ENCODE results near the gene SLC13A4.
A peak's percentile ranks its signal among the peaks of the same experiment; 100 is the strongest.
"Not testable (repeated sequence)": the region's sequence is repeated elsewhere in the genome, so short reads cannot be mapped to it uniquely, and the experiment has no call there.

The SLC13A4 gene

DNA sequence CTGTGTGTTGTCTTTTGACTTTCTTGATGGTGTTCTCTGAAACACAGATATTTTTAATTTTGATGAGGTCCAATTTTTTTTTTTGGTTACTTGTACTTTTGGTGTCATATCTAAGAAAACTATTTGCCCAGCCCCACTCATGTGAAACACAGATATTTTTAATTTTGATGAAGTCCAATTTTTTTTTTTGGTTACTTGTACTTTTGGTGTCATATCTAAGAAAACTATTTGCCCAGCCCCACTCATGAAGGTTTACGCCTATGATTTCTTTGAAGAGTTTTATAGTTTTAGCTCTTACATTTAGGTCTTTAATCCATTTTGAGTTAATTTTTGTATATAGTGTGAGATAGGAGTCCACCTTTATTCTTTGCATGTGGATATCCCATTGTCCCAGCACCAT lies 60.4 kb downstream of the SLC13A4 start:
- not testable (repeated sequence) for H3K4me1 ChIP-seq (ENCODE audit: insufficient read depth, low read length); H3K36me3 ChIP-seq (ENCODE audit: insufficient read depth, low read depth, low read length); H3K4me3 ChIP-seq (ENCODE audit: low read length); H3K27me3 ChIP-seq (ENCODE audit: insufficient read depth, low read length); H3K27ac ChIP-seq (ENCODE audit: low read length); H3K9ac ChIP-seq (ENCODE audit: low read depth, low read length); H3K9me3 ChIP-seq (ENCODE audit: insufficient read depth, low read depth, low read length)

DNA sequence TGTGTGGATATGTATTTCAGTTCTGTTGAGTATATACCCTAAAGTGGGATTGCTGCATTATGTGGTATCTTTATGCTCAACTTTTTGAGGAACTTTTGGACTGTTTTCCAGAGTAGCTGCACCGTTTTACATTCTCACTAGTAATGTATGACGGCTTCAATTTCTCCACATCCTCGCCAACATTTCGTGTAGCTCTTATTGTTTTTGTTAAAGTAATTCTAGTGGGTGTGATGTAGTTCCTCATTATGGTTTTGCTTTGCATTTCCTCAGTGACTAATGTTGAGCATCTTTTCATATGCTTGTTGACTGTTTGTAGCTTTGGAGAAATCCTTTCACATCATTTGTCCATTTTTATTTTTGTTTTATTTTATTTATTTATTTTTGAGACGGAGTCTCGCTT lies 61.1 kb downstream of the SLC13A4 start:
- H3K36me3 ChIP-seq (ENCODE audit: insufficient read depth, low read depth, low read length) = no peaks in the 10 kb centered on the region
- H3K27me3 ChIP-seq (ENCODE audit: insufficient read depth, low read length) = no peaks in the 10 kb centered on the region
- H3K4me1 ChIP-seq (ENCODE audit: insufficient read depth, low read length) = peaks cover 1% of the 10 kb centered on the region; the same call in 1 of the 2 replicates
- H3K9me3 ChIP-seq (ENCODE audit: insufficient read depth, low read depth, low read length) = no peaks in the 10 kb centered on the region
- no peak overlapping the region for H3K9ac ChIP-seq (ENCODE audit: low read depth, low read length)
- no peak overlapping the region for H3K27ac ChIP-seq (ENCODE audit: low read length)
- H3K4me3 ChIP-seq (ENCODE audit: low read length) = no peak overlapping the region

DNA sequence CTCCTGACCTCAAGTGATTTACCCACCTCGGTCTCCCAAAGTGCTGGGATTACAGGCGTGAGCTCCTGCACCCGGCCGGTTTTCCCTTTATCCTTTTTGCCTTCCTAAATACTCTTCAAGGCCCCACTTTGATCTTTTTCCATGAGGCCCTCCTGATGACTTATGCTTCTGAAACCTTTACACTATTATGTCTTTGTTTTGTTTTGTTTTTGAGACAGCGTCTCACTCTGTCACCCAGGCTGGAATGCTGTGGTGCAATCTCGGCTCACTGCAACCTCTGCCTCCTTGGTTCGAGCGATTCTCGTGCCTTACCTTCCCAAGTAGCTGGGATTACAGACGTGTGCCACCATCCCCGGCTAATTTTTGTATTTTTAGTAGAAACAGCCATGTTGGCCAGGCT lies 61.8 kb downstream of the SLC13A4 start:
- Histone ChIP-seq H3K36me3 (ENCODE audit: insufficient read depth, low read depth, low read length) (no peaks in the 10 kb centered on the region), H3K9ac (ENCODE audit: low read depth, low read length) (no peak overlapping the region), H3K9me3 (ENCODE audit: insufficient read depth, low read depth, low read length) (no peaks in the 10 kb centered on the region), H3K4me1 (ENCODE audit: insufficient read depth, low read length) (peaks cover 3% of the 10 kb centered on the region; the same call in 1 of the 2 replicates), H3K4me3 (ENCODE audit: low read length) (no peak overlapping the region), H3K27ac (ENCODE audit: low read length) (no peak overlapping the region), H3K27me3 (ENCODE audit: insufficient read depth, low read length) (no peaks in the 10 kb centered on the region)

DNA sequence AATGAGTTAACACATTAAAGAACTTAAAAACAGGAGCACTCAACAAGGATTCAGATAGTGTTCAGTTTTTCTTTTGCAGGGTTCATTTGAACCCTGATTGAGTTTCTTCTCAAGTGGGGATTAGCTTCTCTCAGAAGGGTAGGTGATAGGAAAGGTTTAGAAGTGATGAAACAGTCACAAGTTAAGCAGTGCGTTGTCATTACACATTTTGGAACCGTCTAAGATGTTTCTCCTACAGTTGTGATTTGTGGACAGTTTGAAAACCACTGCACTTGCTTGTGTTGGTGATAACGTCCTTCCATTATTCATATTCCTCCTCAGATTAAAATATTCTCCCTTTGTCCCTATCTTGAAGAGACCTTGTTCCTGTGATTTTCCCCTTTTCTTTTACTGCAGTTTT lies 62.9 kb downstream of the SLC13A4 start:
- Histone ChIP-seq H3K36me3 (ENCODE audit: insufficient read depth, low read depth, low read length) (no peaks in the 10 kb centered on the region), H3K27me3 (ENCODE audit: insufficient read depth, low read length) (no peaks in the 10 kb centered on the region), H3K4me1 (ENCODE audit: insufficient read depth, low read length) (peaks cover 3% of the 10 kb centered on the region; the same call in 1 of the 2 replicates), H3K4me3 (ENCODE audit: low read length) (no peak overlapping the region), H3K27ac (ENCODE audit: low read length) (no peak overlapping the region), H3K9me3 (ENCODE audit: insufficient read depth, low read depth, low read length) (no peaks in the 10 kb centered on the region), H3K9ac (ENCODE audit: low read depth, low read length) (no peak overlapping the region)

DNA sequence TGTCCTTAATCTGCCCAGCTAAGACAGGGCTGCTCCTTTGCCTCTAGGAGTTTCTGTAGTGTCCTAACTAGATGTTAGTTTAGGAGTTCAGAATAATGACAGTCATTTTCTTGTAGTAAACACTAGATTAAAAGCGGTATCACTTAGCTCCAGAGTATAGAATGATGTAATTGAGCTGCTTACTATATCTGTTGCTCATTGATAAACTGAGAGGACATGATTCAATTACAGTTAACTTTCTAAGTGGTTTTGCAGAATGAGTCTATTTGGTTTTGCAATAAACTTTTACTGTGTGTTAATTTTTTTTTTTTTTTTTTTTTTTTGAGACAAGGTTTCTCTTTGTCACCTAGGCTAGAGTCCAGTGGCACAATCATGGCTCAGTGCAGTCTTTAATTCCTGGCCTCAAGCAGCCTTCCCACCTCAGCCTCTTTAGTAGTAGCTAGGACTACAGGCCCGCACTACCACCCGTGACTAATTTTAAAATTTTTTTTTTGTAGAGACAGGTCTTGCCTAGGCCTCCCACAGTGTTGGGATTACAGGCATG lies 63.9 kb downstream of the SLC13A4 start:
- Histone ChIP-seq H3K9ac (ENCODE audit: low read depth, low read length) (no peak overlapping the region), H3K27me3 (ENCODE audit: insufficient read depth, low read length) (no peaks in the 10 kb centered on the region), H3K27ac (ENCODE audit: low read length) (no peak overlapping the region)

GRCh38 chr7:135662373-135663114 lies 65.4 kb downstream of the SLC13A4 start, which contains the start of gene STMP1:
Gene STMP1, plus strand, starts transcription at chr7:135662514.
- Histone ChIP-seq H3K27ac (ENCODE audit: low read length) (peak within 1 kb of the TSS; percentile 74), H3K4me1 (ENCODE audit: insufficient read depth, low read length) (peaks cover 3% of the 10 kb centered on the region; the same call in 1 of the 2 replicates), H3K36me3 (ENCODE audit: insufficient read depth, low read depth, low read length) (no peaks in the 10 kb centered on the region), H3K4me3 (ENCODE audit: low read length) (peak within 1 kb of the TSS; percentile 83), H3K9me3 (ENCODE audit: insufficient read depth, low read depth, low read length) (no peaks in the 10 kb centered on the region), H3K9ac (ENCODE audit: low read depth, low read length) (peak within 1 kb of the TSS; percentile 84), H3K27me3 (ENCODE audit: insufficient read depth, low read length) (no peaks in the 10 kb centered on the region)

More for the DNA sequence above, 63.9 kb downstream of the SLC13A4 start:
- Histone ChIP-seq H3K4me3 (ENCODE audit: low read length) (no peak overlapping the region), H3K4me1 (ENCODE audit: insufficient read depth, low read length) (peaks cover 3% of the 10 kb centered on the region; the same call in 1 of the 2 replicates), H3K36me3 (ENCODE audit: insufficient read depth, low read depth, low read length) (no peaks in the 10 kb centered on the region), H3K9me3 (ENCODE audit: insufficient read depth, low read depth, low read length) (no peaks in the 10 kb centered on the region)

DNA sequence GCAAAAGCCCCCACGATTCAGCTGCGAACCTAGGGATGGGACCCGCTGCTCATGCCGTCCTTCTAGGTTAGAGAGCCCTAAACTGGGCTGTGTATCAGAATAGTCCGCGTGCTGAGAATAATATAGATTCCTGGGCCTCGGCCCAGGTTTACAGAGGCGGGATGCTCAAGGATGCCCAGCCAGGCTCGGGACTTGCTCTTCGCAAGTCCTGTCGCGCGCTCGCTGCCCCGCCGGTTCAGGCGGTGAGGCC lies 65.9 kb downstream of the SLC13A4 start:
- Histone ChIP-seq H3K4me3 (ENCODE audit: low read length) (peak overlapping the region; percentile 83), H3K9me3 (ENCODE audit: insufficient read depth, low read depth, low read length) (no peaks in the 10 kb centered on the region), H3K4me1 (ENCODE audit: insufficient read depth, low read length) (peaks cover 3% of the 10 kb centered on the region; the same call in 1 of the 2 replicates), H3K36me3 (ENCODE audit: insufficient read depth, low read depth, low read length) (no peaks in the 10 kb centered on the region), H3K9ac (ENCODE audit: low read depth, low read length) (peak overlapping the region; percentile 76; the same call in 1 of the 2 replicates), H3K27ac (ENCODE audit: low read length) (no peak overlapping the region), H3K27me3 (ENCODE audit: insufficient read depth, low read length) (no peaks in the 10 kb centered on the region)

DNA sequence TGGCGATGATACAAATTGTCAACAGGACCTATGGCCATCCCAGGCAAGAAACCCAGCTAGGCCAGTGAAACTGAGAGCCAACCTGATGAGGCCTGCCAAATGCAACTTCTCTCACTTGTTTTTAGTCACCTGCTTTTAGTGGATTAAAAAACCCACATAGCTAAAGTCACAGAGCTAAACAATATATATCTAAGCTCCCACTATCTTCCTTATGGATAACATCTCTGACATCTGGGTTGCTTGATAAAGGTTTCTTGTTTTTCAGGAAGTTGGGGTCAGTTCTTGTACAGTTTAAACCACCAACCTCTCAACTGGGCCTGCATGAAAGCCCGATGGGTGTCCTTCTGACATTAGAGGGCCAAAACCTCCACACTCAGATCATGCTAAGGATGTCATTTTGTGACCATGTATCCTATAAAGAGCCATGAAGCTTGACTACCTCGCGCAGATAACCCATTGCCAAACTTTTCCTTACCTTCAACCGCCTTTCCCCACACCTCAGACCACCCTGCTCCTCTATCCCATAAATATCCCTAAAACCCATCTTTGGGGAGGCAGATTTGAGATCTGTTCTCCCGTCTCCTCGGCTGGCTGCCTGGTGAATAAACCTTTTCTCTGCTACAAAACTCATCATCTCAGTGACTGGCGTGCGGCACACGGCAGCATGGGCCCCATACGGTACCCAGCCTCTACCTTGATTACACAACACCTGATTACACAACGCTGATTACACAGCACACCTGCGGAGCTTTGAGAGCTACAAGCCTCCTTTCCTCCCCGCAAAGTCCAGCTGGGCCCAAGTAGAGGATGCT lies 66.5 kb downstream of the SLC13A4 start:
- Histone ChIP-seq H3K9ac (ENCODE audit: low read depth, low read length) (peak overlapping the region; percentile 76; the same call in 1 of the 2 replicates), H3K27me3 (ENCODE audit: insufficient read depth, low read length) (no peaks in the 10 kb centered on the region), H3K9me3 (ENCODE audit: insufficient read depth, low read depth, low read length) (no peaks in the 10 kb centered on the region), H3K4me3 (ENCODE audit: low read length) (peak overlapping the region; percentile 83), H3K27ac (ENCODE audit: low read length) (no peak overlapping the region), H3K36me3 (ENCODE audit: insufficient read depth, low read depth, low read length) (no peaks in the 10 kb centered on the region), H3K4me1 (ENCODE audit: insufficient read depth, low read length) (peaks cover 3% of the 10 kb centered on the region; the same call in 1 of the 2 replicates)

GRCh38 chr7:135659159-135659846 lies 68.7 kb downstream of the SLC13A4 start:
- Histone ChIP-seq H3K9ac (ENCODE audit: low read depth, low read length) (no peak overlapping the region), H3K9me3 (ENCODE audit: insufficient read depth, low read depth, low read length) (no peaks in the 10 kb centered on the region), H3K27ac (ENCODE audit: low read length) (no peak overlapping the region), H3K36me3 (ENCODE audit: insufficient read depth, low read depth, low read length) (no peaks in the 10 kb centered on the region), H3K27me3 (ENCODE audit: insufficient read depth, low read length) (no peaks in the 10 kb centered on the region), H3K4me3 (ENCODE audit: low read length) (no peak overlapping the region), H3K4me1 (ENCODE audit: insufficient read depth, low read length) (peaks cover 3% of the 10 kb centered on the region; the same call in 1 of the 2 replicates)

- H3K9ac ChIP-seq (ENCODE audit: low read depth, low read length) = no peak overlapping the region
- H3K4me1 ChIP-seq (ENCODE audit: insufficient read depth, low read length) = peaks cover 3% of the 10 kb centered on the region; the same call in 1 of the 2 replicates
- no peaks in the 10 kb centered on the region for H3K9me3 ChIP-seq (ENCODE audit: insufficient read depth, low read depth, low read length)
- no peak overlapping the region for H3K4me3 ChIP-seq (ENCODE audit: low read length)
- H3K27me3 ChIP-seq (ENCODE audit: insufficient read depth, low read length) = no peaks in the 10 kb centered on the region
- no peak overlapping the region for H3K27ac ChIP-seq (ENCODE audit: low read length)
- no peaks in the 10 kb centered on the region for H3K36me3 ChIP-seq (ENCODE audit: insufficient read depth, low read depth, low read length)
These were observed 69.4 kb downstream of the SLC13A4 start for GRCh38 chr7:135658564-135658963.

- Histone ChIP-seq H3K27ac (ENCODE audit: low read length) (no peak overlapping the region), H3K27me3 (ENCODE audit: insufficient read depth, low read length) (no peaks in the 10 kb centered on the region)
These were observed 74.5 kb downstream of the SLC13A4 start for GRCh38 chr7:135653340-135654080.

More at GRCh38 chr7:135653340-135654080, 74.5 kb downstream of the SLC13A4 start:
- Histone ChIP-seq H3K9me3 (ENCODE audit: insufficient read depth, low read depth, low read length) (no peaks in the 10 kb centered on the region), H3K4me1 (ENCODE audit: insufficient read depth, low read length) (0 out of 2 replicates have a peak, but pooled peaks cover 3% of the 10 kb centered on the region), H3K4me3 (ENCODE audit: low read length) (no peak overlapping the region), H3K36me3 (ENCODE audit: insufficient read depth, low read depth, low read length) (peaks cover 11% of the 10 kb centered on the region), H3K9ac (ENCODE audit: low read depth, low read length) (no peak overlapping the region)

Data from iPS-20b (cell line).